Heart left ventricle (tissue), 13 donors: ENCODE measurements around the gene SRP54.

Experiments
- CTCF ChIP-seq, 12 donors: fragments of 200-600 bp; sonication (generic) in 4 of 12; IDR thresholded peaks; one replicate each; pipeline versions ENCODE4 v1.5.0 to v1.8.0; 2018 to 2022; ENCODE audit warnings: antibody characterized with exemption in 12 of 12, mild to moderate bottlenecking in 5 of 12
- POLR2A ChIP-seq, 2 donors: fragments of 450-650 bp; IDR thresholded peaks; one replicate each; pipeline ENCODE4 v1.6.1; 2017; ENCODE audit warnings: antibody characterized with exemption in 2 of 2, mild to moderate bottlenecking in 2 of 2, moderate library complexity in 2 of 2
- donor health status: ischemic (EF 13 %, LVEDD 7.1; RV severe dilation, severe dysfunction).
- donor health status: DM: no; HTN: yes; CAD: no.
- donor health status: DM: no; HTN: no; CAD: no.
- donor health status: ischemic (EF 25% LVEDD 6.9; RV normal size, moderate dysfunction).
- donor health status: ischemic (EF 25% LVEDD 5.7; RV mildly dilated, moderate dysfunction).
- donor health status: ischemic (EF 35%, LVEDD 5.7; RV mildly dilated, moderate dysfunction).
- donor health status: nonischemic (EF 11% LVEDD 7.7; RV severe dilation, severe dysfunction).
- donor health status: DM: yes; HTN: yes; CAD: no.
- donor health status: PGD.
- donor health status: ischemic (EF 29% LVEDD 5.4; RV normal size, mild dysfunction).
- donor health status: nonischemic (EF 23%, LVEDD 6.1; RV moderate dilation, normal function).

- no peak for TF ChIP-seq CTCF (IDR thresholded peaks at IDR 0.05)
- no peak for TF ChIP-seq POLR2A (IDR thresholded peaks at IDR 0.05)
Observed at GRCh38 chr14:35047976-35048513, 65.3 kb downstream of the SRP54 start.
